ENCODE results near the gene ZNF318.

ZNF318 gene

DNA sequence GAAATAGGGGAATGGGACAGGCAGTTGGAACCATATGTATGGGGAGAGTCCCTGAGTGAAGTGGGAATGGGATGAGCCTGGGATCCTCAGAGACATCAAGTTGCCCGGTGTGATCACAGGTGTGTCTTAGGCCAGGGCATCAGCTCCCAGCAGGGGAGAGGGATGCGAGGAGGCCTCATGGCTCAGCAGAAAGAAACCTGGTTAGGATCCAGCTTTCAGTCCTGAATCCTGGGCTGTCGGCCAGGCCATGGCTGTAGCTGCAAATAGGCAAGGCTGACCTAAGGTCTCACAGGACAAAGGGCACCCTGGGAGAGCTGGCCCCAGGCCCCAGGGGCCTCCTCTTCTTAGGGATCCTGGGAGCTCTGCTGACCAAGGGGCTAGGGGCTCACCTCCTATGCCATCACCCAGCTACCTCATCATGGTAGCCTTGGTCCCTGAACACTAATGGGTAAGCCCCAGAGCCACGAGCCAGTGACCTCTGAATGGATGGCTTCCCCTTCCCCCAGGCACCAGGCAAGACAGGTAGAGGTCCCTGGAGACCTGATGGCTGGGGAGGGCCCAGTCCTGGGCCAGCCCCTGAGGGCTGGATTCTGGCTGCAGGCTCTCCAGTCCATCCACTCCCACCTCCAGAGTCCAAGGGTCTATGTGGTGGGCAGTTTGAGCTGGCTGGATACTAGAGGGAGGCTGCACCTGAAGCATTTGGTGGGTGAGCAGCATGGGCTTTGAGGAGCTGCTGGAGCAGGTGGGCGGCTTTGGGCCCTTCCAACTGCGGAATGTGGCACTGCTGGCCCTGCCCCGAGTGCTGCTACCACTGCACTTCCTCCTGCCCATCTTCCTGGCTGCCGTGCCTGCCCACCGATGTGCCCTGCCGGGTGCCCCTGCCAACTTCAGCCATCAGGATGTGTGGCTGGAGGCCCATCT, 71.5 kb downstream of the ZNF318 start, which contains the start of gene SLC22A7:
TSS of gene SLC22A7 (plus strand) at position 617 of the 921 bp plus-strand sequence. CDS start at position 716, 99 bp downstream.
- DNase-seq = no peak

- DNase-seq = no peak
Measured at GRCh38 chr6:43296780-43297497, 72.5 kb downstream of the ZNF318 start.

DNA sequence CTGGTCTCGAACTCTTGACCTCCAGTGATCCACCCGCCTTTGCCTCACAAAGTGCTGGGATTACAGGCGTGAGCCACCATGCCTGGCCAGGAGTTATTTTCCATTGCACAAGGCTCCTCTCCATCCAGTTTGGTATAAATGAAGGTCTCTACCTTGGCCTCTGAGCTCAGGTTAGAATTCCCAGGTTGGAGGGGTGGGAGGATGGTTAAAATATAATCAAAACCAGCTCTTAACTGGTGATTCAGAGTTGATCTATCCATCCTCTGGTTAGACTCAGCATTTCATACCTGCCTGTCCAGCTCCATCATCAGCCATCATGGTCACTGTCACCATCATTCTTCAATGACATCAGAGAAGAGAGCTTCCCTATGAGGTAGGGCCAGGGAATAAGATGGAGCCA, 74.0 kb downstream of the ZNF318 start:
- DNase-seq = no peak

DNA sequence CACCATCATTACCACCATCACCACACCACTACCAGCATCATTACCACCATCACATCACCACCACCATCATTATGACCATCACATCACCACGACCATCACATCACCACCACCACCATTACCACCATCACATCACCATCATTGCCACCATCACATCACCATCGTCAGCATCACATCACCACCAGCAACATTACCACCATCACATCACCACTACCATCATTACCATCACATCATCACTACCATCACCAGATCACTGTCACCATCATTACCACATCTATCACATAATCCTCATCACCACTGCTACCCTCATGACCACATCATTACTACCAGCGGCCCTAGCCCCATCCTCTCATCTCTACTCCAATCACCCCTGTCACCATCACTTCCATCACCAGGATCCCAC, 74.9 kb downstream of the ZNF318 start:
- no peak for DNase-seq

DNA sequence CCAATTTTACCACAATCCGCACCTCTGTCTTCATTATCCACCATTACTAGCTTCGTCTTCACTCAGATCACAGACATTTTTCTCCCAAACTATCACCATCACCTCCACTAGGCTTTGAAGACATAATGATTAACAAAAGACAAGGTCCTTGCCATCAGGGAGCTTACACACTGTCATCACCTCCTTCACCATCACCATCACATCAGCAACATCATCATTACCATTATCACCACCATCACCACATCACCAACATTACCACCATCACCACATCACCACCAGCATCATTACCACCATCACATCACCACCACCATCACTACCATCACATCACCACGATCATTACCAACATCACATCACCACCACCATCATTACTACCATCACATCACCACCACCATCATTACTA, 75.7 kb downstream of the ZNF318 start:
- DNase-seq = no peak

GRCh38 chr6:43292763-43293318, 76.6 kb downstream of the ZNF318 start:
- DNase-seq = no peak

GRCh38 chr6:43292341-43292740, 77.1 kb downstream of the ZNF318 start:
- DNase-seq = no peak

DNA sequence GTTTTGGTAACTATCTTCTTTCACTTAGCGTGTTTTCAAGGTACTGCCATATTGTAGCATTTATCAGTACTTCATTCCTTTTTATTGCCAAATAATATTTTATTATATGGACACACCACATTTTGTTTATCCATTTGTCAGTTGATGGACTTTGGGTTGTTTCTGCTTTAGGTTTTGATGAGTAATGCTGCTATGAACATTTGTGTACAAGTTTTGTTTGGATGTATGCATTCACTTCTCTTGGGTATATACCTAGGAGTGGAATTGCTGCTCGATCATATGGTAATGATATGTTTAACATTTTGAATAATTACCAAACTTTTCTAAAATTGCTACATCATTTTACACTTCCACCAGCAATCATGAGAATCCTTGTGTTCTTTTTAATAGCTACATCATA, 77.7 kb downstream of the ZNF318 start:
- DNase-seq = no peak

DNA sequence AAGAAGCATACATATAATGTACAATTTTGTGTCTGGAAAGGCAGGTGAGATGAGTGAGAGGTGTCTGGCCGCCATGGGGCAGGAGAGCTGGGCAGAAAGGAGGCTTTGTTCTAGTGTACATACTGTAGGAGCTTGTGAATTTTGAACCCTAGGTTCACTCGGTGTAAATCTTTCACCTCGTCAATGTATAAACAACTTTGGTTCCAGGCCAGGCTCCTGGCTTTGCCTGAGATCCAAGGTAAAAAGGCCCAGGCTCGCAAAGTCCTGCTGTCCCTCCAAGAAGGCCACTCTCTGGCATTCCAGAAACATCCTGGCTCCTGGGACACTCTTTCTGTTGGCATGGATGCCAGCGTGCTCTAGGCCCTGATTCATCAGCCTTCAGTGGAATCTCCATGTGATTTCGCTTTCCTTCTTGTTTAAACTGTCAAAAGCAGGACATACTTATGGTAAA, 78.5 kb downstream of the ZNF318 start:
- DNase-seq = no peak

GRCh38 chr6:43290339-43290904, 79.0 kb downstream of the ZNF318 start:
- DNase-seq = no peak

GRCh38 chr6:43287717-43288679, 81.4 kb downstream of the ZNF318 start:
- DNase-seq = no peak

- DNase-seq = no peak
Measured at GRCh38 chr6:43286980-43287716, 82.3 kb downstream of the ZNF318 start.

DNA sequence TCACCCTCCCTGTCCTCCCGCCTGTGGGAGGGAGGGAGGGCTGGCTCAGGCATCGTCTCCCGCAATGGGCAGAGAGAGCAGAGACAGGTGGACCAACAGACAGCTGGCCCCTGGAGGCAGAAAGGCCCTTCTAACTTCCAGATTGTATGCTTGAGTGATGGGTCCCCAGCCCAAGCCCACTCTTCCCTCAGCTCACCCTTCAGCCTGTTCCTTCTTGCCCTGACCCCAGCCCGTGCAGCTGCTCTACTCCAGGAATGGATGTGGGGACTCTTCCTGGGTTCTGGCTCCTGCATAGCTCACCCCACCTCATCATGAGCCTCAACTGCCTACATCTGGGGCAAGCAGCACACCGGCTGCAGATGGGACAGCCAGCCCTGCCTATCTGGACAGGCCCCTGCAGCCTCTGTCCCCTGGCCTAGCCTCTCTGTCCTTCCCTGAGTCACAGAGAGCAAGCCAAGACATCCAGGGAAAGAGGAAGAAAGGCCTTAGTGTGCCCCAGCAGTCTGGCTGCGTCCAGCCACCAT, 82.9 kb downstream of the ZNF318 start:
- no peak for DNase-seq

Measured in AML-193 (cell line).